ENCODE results near the gene KIF5C. TPM values are rescaled to one million over a fixed set of nuclear protein-coding genes. Genes with fewer than 3 reads are reported as not detected.
A peak's percentile ranks its signal among the peaks of the same experiment; 100 is the strongest.

KIF5C gene
- total and polyA plus RNA-seq, 2 of the 13 experiments (the other 11 are each of a cell fraction or from before 2014, with no cell fraction given) = 0.15 to 0.20 TPM

GRCh38 chr2:148926291-148926961 is 51.4 kb downstream of the KIF5C start (continued):
- TF ChIP-seq ZBTB33 (CRISPR knock-in tag; IDR thresholded peaks at IDR 0.05) (peak; percentile 86), ZFP36 (IDR thresholded peaks at IDR 0.05; ENCODE audit: borderline replicate concordance, low read depth, low read length, partially characterized antibody) (peak; percentile 25), CTCF (CRISPR knock-in tag; IDR thresholded peaks at IDR 0.05) (peak; percentile 77), PHF21A (CRISPR knock-in tag; IDR thresholded peaks at IDR 0.05) (no peak), ELF4 (CRISPR knock-in tag; IDR thresholded peaks at IDR 0.05; ENCODE audit: borderline replicate concordance) (no peak), ATAD3A (CRISPR knock-in tag; IDR thresholded peaks at IDR 0.05) (no peak), ZNF430 (CRISPR knock-in tag; IDR thresholded peaks at IDR 0.05) (no peak), ZFP41 (CRISPR knock-in tag; IDR thresholded peaks at IDR 0.05; ENCODE audit: borderline replicate concordance) (no peak), ZNF713 (CRISPR knock-in tag; IDR thresholded peaks at IDR 0.05) (no peak), ZNF501 (CRISPR knock-in tag; IDR thresholded peaks at IDR 0.05) (peak; percentile 33; the same call in 1 of the 2 replicates), ZSCAN31 (CRISPR knock-in tag; IDR thresholded peaks at IDR 0.05; ENCODE audit: low read depth) (0 out of 2 replicates have a peak, but pooled peaks have one; percentile 59), FOXO1 (CRISPR knock-in tag; IDR thresholded peaks at IDR 0.05) (no peak), CCDC6 (CRISPR knock-in tag; IDR thresholded peaks at IDR 0.05) (no peak), HOMEZ (CRISPR knock-in tag; IDR thresholded peaks at IDR 0.05; ENCODE audit: low read depth) (no peak), CEBPG (CRISPR knock-in tag; IDR thresholded peaks at IDR 0.05) (no peak), ZNF609 (CRISPR knock-in tag; IDR thresholded peaks at IDR 0.05; ENCODE audit: borderline replicate concordance) (no peak), SRF (IDR thresholded peaks at IDR 0.05; ENCODE audit: low read depth, low read length) (no peak), FOXA1 (IDR thresholded peaks at IDR 0.05) (no peak), FOXA1 (CRISPR knock-in tag; IDR thresholded peaks at IDR 0.05) (no peak), BRD4 (CRISPR knock-in tag; IDR thresholded peaks at IDR 0.05) (no peak), PAF1 (CRISPR knock-in tag; IDR thresholded peaks at IDR 0.05) (no peak)
